ENCODE measurements around the gene ZFYVE9. TPM values are rescaled to one million over a fixed set of nuclear protein-coding genes. Genes with fewer than 3 reads are reported as not detected.

ZFYVE9 gene
- total and polyA plus RNA-seq, 10 of the 15 experiments (the other 5 are each of a cell fraction or from before 2014, with no cell fraction given): 0.26 to 6.9 (median 2.3) TPM

DNA sequence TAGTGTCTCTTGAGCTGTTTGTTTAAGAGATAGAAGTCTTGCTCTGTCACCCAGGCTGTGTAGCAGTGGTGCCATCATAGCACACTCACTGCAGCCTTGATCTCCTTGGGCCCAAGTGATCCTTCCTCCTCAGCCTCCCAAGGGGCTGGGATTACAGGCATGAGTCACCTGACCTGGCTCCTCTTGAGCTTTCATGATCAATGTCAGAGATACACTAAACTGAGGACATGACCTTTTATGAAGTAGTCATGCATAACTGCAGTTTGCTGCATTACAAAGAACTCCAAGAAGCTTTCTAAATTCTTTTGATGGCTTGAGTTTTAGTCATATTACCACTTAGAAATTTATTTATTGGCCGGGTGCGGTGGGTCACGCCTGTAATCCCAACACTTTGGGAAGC is 146.4 kb downstream of the ZFYVE9 start (continued):
- TF ChIP-seq MEF2A (IDR thresholded peaks at IDR 0.05; ENCODE audit: insufficient read depth, low read depth, low read length) (no peak), MXI1 (IDR thresholded peaks at IDR 0.05; ENCODE audit: low read depth, low read length) (no peak), MEF2B (IDR thresholded peaks at IDR 0.05; ENCODE audit: partially characterized antibody, poor library complexity, severe bottlenecking) (no peak), RELA (IDR thresholded peaks at IDR 0.05; ENCODE audit: borderline replicate concordance, partially characterized antibody) (no peak), NRF1 (conservative IDR thresholded peaks at IDR 0.05; ENCODE audit: low read depth, low read length) (no peak)
- TF ChIP-seq, protein P1, sequence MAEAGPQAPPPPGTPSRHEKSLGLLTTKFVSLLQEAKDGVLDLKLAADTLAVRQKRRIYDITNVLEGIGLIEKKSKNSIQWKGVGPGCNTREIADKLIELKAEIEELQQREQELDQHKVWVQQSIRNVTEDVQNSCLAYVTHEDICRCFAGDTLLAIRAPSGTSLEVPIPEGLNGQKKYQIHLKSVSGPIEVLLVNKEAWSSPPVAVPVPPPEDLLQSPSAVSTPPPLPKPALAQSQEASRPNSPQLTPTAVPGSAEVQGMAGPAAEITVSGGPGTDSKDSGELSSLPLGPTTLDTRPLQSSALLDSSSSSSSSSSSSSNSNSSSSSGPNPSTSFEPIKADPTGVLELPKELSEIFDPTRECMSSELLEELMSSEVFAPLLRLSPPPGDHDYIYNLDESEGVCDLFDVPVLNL (IDR thresholded peaks at IDR 0.05; ENCODE audit: low read depth, low read length): no peak

DNA sequence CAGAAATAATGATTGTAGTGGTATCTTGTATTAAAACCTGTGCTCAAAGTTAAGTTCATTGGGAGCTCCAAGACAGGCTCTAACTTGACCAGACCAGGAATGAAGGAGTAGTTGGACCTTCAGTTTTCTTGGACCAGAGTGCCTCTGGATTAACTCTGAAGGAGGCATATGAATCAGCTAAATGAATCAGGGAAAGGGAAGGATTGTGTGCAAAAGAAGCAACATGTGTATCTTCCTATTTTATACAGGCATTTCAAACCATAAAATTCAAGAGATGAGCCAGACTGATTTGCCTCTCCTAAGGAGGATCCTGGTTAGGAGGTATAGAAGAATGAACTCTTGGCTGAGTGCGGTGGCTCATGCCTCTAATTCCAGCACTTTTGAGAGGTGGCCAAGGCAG is 152.7 kb downstream of the ZFYVE9 start:
- Histone ChIP-seq H3K4me1 (ENCODE audit: control insufficient read depth, insufficient read depth, low read length) (no peaks in the 10 kb centered on the region), H3K4me3 (no peak overlapping the region), H3K27me3 (replicated peaks in 1 of 2; ENCODE audit: control insufficient read depth in 2 of 2, insufficient read depth in 2 of 2, low read length in 1 of 2) (no peaks in the 10 kb centered on the region), H4K20me1 (ENCODE audit: control insufficient read depth, insufficient read depth) (no peaks in the 10 kb centered on the region), H3K36me3 (ENCODE audit: control insufficient read depth in 2 of 2, insufficient read depth in 2 of 2, low read length in 1 of 2) (no peaks in the 10 kb centered on the region), H3K9me3 (replicated peaks; ENCODE audit: control insufficient read depth, insufficient read depth, low read length) (no peaks in the 10 kb centered on the region), H3K4me2 (ENCODE audit: control insufficient read depth, insufficient read depth) (no peak overlapping the region), H3K27ac (ENCODE audit: control insufficient read depth, insufficient read depth) (no peak overlapping the region), H2AFZ (ENCODE audit: control insufficient read depth, low read depth, low read length) (no peak overlapping the region), H3K79me2 (ENCODE audit: control insufficient read depth, insufficient read depth, low read length) (no peaks in the 10 kb centered on the region), H3K9ac (ENCODE audit: control insufficient read depth, insufficient read depth, low read length) (no peak overlapping the region)
- WGBS (ENCODE audit: insufficient coverage, insufficient replicate concordance, low lambda C conversion rate, missing lambda C conversion rate): 100% methylated on average over 1 of the region's 1 CpG
- no peak for DNase-seq (ENCODE audit: low read depth, low spot score)
- BruUV-seq (replicated peaks): no TSS peak
- RAD21 ChIA-PET (ENCODE audit: unreplicated experiment): no interaction called here
- POLR2A ChIA-PET: no interaction called here
- CTCF ChIA-PET: interaction anchor here (0.6 to 1.6 kb wide), 7 partner anchors 14 to 398 kb away, joined by 3 to 6 read pairs (median 3); no protein-coding TSS in a partner anchor
- in situ Hi-C loops (cut with MboI) (loop anchor here (25.0 kb wide), 1 partner anchor 157 kb away; the partner anchor contains the start of gene ZFYVE9), intact Hi-C loops (cut with micrococcal nuclease; ENCODE audit: unreplicated experiment) (no loop called here)
- no peak for ATAC-seq
- SMC1A ChIA-PET (ENCODE audit: uncharacterized antibody, unreplicated experiment): interaction anchor here (0.6 to 1.3 kb wide), 3 partner anchors 12 to 392 kb away, joined by 3 to 4 read pairs (median 4); no protein-coding TSS in a partner anchor
- FAIRE-seq: no peak
- TF ChIP-seq CREM (IDR thresholded peaks at IDR 0.05; ENCODE audit: low read depth) (no peak), RUNX3 (IDR thresholded peaks at IDR 0.05; ENCODE audit: low read length) (no peak), SREBF1 (IDR thresholded peaks at IDR 0.05; ENCODE audit: low read length) (no peak), RAD21 (IDR thresholded peaks at IDR 0.05; ENCODE audit: insufficient read depth, low read depth, low read length) (no peak), EP300 (IDR thresholded peaks at IDR 0.05; ENCODE audit: borderline replicate concordance in 1 of 2, control insufficient read depth in 1 of 2, low read depth in 2 of 2, low read length in 2 of 2) (no peak)
- TF ChIP-seq, protein P2, sequence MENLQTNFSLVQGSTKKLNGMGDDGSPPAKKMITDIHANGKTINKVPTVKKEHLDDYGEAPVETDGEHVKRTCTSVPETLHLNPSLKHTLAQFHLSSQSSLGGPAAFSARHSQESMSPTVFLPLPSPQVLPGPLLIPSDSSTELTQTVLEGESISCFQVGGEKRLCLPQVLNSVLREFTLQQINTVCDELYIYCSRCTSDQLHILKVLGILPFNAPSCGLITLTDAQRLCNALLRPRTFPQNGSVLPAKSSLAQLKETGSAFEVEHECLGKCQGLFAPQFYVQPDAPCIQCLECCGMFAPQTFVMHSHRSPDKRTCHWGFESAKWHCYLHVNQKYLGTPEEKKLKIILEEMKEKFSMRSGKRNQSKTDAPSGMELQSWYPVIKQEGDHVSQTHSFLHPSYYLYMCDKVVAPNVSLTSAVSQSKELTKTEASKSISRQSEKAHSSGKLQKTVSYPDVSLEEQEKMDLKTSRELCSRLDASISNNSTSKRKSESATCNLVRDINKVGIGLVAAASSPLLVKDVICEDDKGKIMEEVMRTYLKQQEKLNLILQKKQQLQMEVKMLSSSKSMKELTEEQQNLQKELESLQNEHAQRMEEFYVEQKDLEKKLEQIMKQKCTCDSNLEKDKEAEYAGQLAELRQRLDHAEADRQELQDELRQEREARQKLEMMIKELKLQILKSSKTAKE (IDR thresholded peaks at IDR 0.05; ENCODE audit: low read depth, poor library complexity, severe bottlenecking): no peak
- TF ChIP-seq, protein P3, sequence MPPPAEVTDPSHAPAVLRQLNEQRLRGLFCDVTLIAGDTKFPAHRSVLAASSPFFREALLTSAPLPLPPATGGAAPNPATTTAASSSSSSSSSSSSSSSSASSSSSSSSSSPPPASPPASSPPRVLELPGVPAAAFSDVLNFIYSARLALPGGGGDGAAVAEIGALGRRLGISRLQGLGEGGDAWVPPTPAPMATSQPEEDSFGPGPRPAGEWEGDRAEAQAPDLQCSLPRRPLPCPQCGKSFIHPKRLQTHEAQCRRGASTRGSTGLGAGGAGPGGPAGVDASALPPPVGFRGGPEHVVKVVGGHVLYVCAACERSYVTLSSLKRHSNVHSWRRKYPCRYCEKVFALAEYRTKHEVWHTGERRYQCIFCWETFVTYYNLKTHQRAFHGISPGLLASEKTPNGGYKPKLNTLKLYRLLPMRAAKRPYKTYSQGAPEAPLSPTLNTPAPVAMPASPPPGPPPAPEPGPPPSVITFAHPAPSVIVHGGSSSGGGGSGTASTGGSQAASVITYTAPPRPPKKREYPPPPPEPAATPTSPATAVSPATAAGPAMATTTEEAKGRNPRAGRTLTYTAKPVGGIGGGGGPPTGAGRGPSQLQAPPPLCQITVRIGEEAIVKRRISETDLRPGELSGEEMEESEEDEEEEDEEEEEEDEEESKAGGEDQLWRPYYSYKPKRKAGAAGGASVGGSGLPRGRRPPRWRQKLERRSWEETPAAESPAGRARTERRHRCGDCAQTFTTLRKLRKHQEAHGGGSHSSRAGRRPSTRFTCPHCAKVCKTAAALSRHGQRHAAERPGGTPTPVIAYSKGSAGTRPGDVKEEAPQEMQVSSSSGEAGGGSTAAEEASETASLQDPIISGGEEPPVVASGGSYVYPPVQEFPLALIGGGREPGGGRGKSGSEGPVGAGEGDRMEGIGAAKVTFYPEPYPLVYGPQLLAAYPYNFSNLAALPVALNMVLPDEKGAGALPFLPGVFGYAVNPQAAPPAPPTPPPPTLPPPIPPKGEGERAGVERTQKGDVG (CRISPR knock-in tag; IDR thresholded peaks at IDR 0.05): no peak
- TF ChIP-seq, protein P4, sequence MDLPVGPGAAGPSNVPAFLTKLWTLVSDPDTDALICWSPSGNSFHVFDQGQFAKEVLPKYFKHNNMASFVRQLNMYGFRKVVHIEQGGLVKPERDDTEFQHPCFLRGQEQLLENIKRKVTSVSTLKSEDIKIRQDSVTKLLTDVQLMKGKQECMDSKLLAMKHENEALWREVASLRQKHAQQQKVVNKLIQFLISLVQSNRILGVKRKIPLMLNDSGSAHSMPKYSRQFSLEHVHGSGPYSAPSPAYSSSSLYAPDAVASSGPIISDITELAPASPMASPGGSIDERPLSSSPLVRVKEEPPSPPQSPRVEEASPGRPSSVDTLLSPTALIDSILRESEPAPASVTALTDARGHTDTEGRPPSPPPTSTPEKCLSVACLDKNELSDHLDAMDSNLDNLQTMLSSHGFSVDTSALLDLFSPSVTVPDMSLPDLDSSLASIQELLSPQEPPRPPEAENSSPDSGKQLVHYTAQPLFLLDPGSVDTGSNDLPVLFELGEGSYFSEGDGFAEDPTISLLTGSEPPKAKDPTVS (IDR thresholded peaks at IDR 0.05; ENCODE audit: low read depth, low read length): no peak

Data from GM12878 (cell line).